Stimulated activated CD4-positive, alpha-beta T cell treated with anti-CD3 and anti-CD28 coated beads, Interleukin-15, amount 100 ng/mL, for 1 hour (primary cell): ENCODE measurements around the gene TUSC2.

Experiments
- DNase-seq, 2 donors: peaks; one replicate each; pipeline ENCODE4 v3.0.0-alpha.2; 2020; ENCODE audit warnings: low read depth in 1 of 2, low spot score in 1 of 2

TUSC2 gene

GRCh38 chr3:50327943-50328691 is at the start of gene TUSC2:
Gene TUSC2 (minus strand): TSS chr3:50328223. CDS start chr3:50328099, 124 bp downstream.
- DNase-seq: peak; percentile 86 to 88

GRCh38 chr3:50375258-50375931 is 47.4 kb upstream of the TUSC2 start:
- DNase-seq: no peak

GRCh38 chr3:50374363-50375257 is 46.6 kb upstream of the TUSC2 start:
- DNase-seq: no peak

GRCh38 chr3:50373146-50374051 is 45.4 kb upstream of the TUSC2 start:
- no peak for DNase-seq

GRCh38 chr3:50372349-50372748 is 44.3 kb upstream of the TUSC2 start:
- no peak for DNase-seq

GRCh38 chr3:50371133-50371685 is 43.2 kb upstream of the TUSC2 start:
- no peak for DNase-seq

GRCh38 chr3:50370594-50370993 is 42.6 kb upstream of the TUSC2 start:
- no peak for DNase-seq

GRCh38 chr3:50369012-50369670 is 41.1 kb upstream of the TUSC2 start:
- no peak for DNase-seq

- DNase-seq: no peak
Observed at GRCh38 chr3:50365842-50366220, 37.8 kb upstream of the TUSC2 start.

- DNase-seq: peak; percentile 87 to 89
Observed at GRCh38 chr3:50365080-50365841, 37.2 kb upstream of the TUSC2 start.

GRCh38 chr3:50364573-50365079 is 36.6 kb upstream of the TUSC2 start:
- no peak for DNase-seq

- DNase-seq: no peak
Observed at GRCh38 chr3:50359760-50360110, 31.7 kb upstream of the TUSC2 start.

- peak; percentile 81 to 89 for DNase-seq
Observed at GRCh38 chr3:50358911-50359759, 31.1 kb upstream of the TUSC2 start, which contains the start of gene TMEM115. Gene TMEM115 (minus strand): TSS chr3:50359521. CDS start chr3:50359063, 458 bp downstream.

- DNase-seq: no peak
Observed at GRCh38 chr3:50358355-50358910, 30.4 kb upstream of the TUSC2 start.

GRCh38 chr3:50357481-50357880 is 29.5 kb upstream of the TUSC2 start:
- no peak for DNase-seq

GRCh38 chr3:50356553-50356952 is 28.5 kb upstream of the TUSC2 start:
- DNase-seq: no peak

GRCh38 chr3:50355829-50356552 is 28.0 kb upstream of the TUSC2 start:
- DNase-seq: no peak
